HepG2 (cell line): ENCODE measurements around the gene MSL3B.

ENCODE experiments used
- ATAC-seq: fragments of 200-7000 bp; cut with Tn5 transposase; 3 replicates; pipeline ENCODE4 v1.9.1; 2020; ENCODE audit warnings: mild to moderate bottlenecking, moderate library complexity
- BruUV-seq: library from RNA; stranded (reverse); fragments of 400-500 nt; replicated peaks from 2 replicates; lab custom pipeline; 2021; lab: Mats Ljungman, UMichigan
- CTCF ChIA-PET: fragments of 300-600 bp; formaldehyde crosslinking; extraction: SDS; loops from one replicate; lab custom pipeline; 2021; ENCODE audit warnings: low total read pairs, inconsistent platforms, low intra/inter-chr PET ratio; lab: Yijun Ruan, JAX
- POLR2A ChIA-PET: fragments of 350-600 bp; sonication (Branson Sonifier 250); formaldehyde crosslinking; loops from one replicate; lab custom pipeline; 2020; ENCODE audit warnings: antibody characterized with exemption, inconsistent platforms; lab: Yijun Ruan, JAX
- DNase-seq: peaks from one replicate; pipeline ENCODE4 v3.0.0-alpha.2; 2015; ENCODE audit warnings: low spot score
- FAIRE-seq: peaks from 3 replicates; lab custom pipeline; 2011; peaks lifted over from hg19 to GRCh38; lab: Jason Lieb, UNC
- H2AFZ ChIP-seq: one replicate; pipeline ENCODE4 v1.6.1; 2011; ENCODE audit warnings: low read length, inconsistent platforms
- H3K27ac ChIP-seq: fragments of 300-600 bp; 3 replicates; pipeline ENCODE4 v1.8.0; 2011; ENCODE audit warnings: mixed run types, mild to moderate bottlenecking, mixed read lengths, low read length, inconsistent platforms; ENCODE audit not compliant: insufficient read depth; ENCODE audit errors: extremely low read length
- H3K27me3 ChIP-seq, 2 experiments: fragments of 200-600 bp in 1 of 2; 2 replicates in 1 of 2; 3 replicates in 1 of 2; pipeline versions ENCODE4 v1.6.0 to v1.8.0; 2011; ENCODE audit warnings: low read length in 2 of 2, mild to moderate bottlenecking in 2 of 2, moderate library complexity in 2 of 2, inconsistent platforms in 1 of 2; ENCODE audit not compliant: insufficient read depth in 2 of 2, control insufficient read depth in 1 of 2
- H3K36me3 ChIP-seq, 2 experiments: fragments of 200-600 bp in 1 of 2; replicated peaks in 1 of 2; 2 replicates in 1 of 2; 3 replicates in 1 of 2; pipeline versions ENCODE4 v1.5.1 to v1.8.0; 2011; ENCODE audit warnings: low read length in 2 of 2, inconsistent platforms in 1 of 2; ENCODE audit not compliant: insufficient read depth in 2 of 2, control insufficient read depth in 1 of 2
- H3K4me1 ChIP-seq: 2 replicates; pipeline ENCODE4 v1.5.1; 2012; ENCODE audit warnings: low read length, inconsistent platforms; ENCODE audit not compliant: insufficient read depth
- H3K4me2 ChIP-seq: 2 replicates; pipeline ENCODE4 v1.6.0; 2011; ENCODE audit warnings: low read depth, low read length, inconsistent platforms
- H3K4me3 ChIP-seq, 3 experiments: fragments of 200-600 bp in 1 of 3; sonication (generic), shearing (Covaris generic) in 1 of 3; replicated peaks in 1 of 3; 2 replicates each; pipeline ENCODE4 v1.5.1; 2011 to 2016; ENCODE audit warnings: low read length in 3 of 3, inconsistent platforms in 2 of 3, low read depth in 2 of 3, mild to moderate bottlenecking in 2 of 3, control low read depth in 1 of 3, mixed read lengths in 1 of 3; ENCODE audit not compliant: insufficient read depth in 1 of 3
- H3K79me2 ChIP-seq: one replicate; pipeline ENCODE4 v1.6.1; 2011; ENCODE audit warnings: low read length, inconsistent platforms; ENCODE audit not compliant: insufficient read depth
- H3K9ac ChIP-seq: 2 replicates; pipeline ENCODE4 v1.6.0; 2011; ENCODE audit warnings: mild to moderate bottlenecking, low read depth, low read length, inconsistent platforms; ENCODE audit not compliant: insufficient read depth
- H3K9me3 ChIP-seq: 2 replicates; pipeline ENCODE4 v1.5.1; 2012; ENCODE audit warnings: mild to moderate bottlenecking, low read length
- H4K20me1 ChIP-seq: 2 replicates; pipeline ENCODE4 v1.6.0; 2011; ENCODE audit warnings: inconsistent platforms, mild to moderate bottlenecking, low read length, moderate library complexity; ENCODE audit not compliant: insufficient read depth
- ASH2L ChIP-seq: fragments of 300-600, 200-600 bp; sonication (generic); IDR thresholded peaks from 2 replicates; pipeline ENCODE4 v1.7.0; 2017; ENCODE audit warnings: low read depth, mild to moderate bottlenecking, moderate library complexity, mixed read lengths, low read length; ENCODE audit not compliant: insufficient read length
- CEBPG ChIP-seq: IDR thresholded peaks from 2 replicates; pipeline ENCODE4 v1.6.1; 2016
- CHD2 ChIP-seq: IDR thresholded peaks from 2 replicates; pipeline ENCODE4 v1.6.1; 2011; ENCODE audit warnings: low read depth, low read length, improper control_type of control experiment
- FOSL2 ChIP-seq: sonication (generic); formaldehyde crosslinking; IDR thresholded peaks from 2 replicates; pipeline ENCODE4 v1.4.0; 2020; ENCODE audit warnings: missing genetic modification reagents
- HCFC1 ChIP-seq: fragments of 150-350 bp; IDR thresholded peaks from 2 replicates; pipeline ENCODE4 v1.6.1; 2014; ENCODE audit warnings: low read depth, low read length
- KLF15 ChIP-seq: sonication (generic); formaldehyde crosslinking; IDR thresholded peaks from 2 replicates; pipeline ENCODE4 v1.8.1; 2023; ENCODE audit warnings: borderline replicate concordance, mild to moderate bottlenecking, inconsistent platforms, missing genetic modification reagents, mixed read lengths
- KLF9 ChIP-seq: IDR thresholded peaks from 2 replicates; pipeline ENCODE4 v1.6.1; 2016; ENCODE audit warnings: low read depth
- NR0B2 ChIP-seq: sonication (generic); formaldehyde crosslinking; IDR thresholded peaks from 2 replicates; pipeline ENCODE4 v1.4.0; 2020; ENCODE audit warnings: mild to moderate bottlenecking, missing genetic modification reagents
- PITX1 ChIP-seq: sonication (generic); formaldehyde crosslinking; IDR thresholded peaks from 2 replicates; pipeline ENCODE4 v1.5.1; 2020; ENCODE audit warnings: mild to moderate bottlenecking, missing genetic modification reagents
- SP1 ChIP-seq, 2 experiments: fragments of 450-650 bp in 1 of 2; sonication (generic) in 1 of 2; formaldehyde crosslinking in 1 of 2; IDR thresholded peaks; 2 replicates each; pipeline versions ENCODE4 v1.4.0 to v1.6.1; 2016 to 2020; ENCODE audit warnings: missing genetic modification reagents in 1 of 2
- TFDP2 ChIP-seq: sonication (generic); formaldehyde crosslinking; IDR thresholded peaks from 2 replicates; pipeline ENCODE4 v1.4.0; 2020; ENCODE audit warnings: missing genetic modification reagents
- TRIM24 ChIP-seq: sonication (generic); formaldehyde crosslinking; IDR thresholded peaks from 2 replicates; pipeline ENCODE4 v1.8.0; 2022; ENCODE audit warnings: mild to moderate bottlenecking, missing genetic modification reagents
- ZBTB14 ChIP-seq: sonication (generic); formaldehyde crosslinking; IDR thresholded peaks from 2 replicates; pipeline ENCODE4 v1.4.0; 2020; ENCODE audit warnings: missing genetic modification reagents
- ZNF329 ChIP-seq: sonication (generic); formaldehyde crosslinking; IDR thresholded peaks from 2 replicates; pipeline ENCODE4 v1.9.0; 2021; ENCODE audit warnings: low read depth, mild to moderate bottlenecking, missing genetic modification reagents
- ZNF33B ChIP-seq: sonication (generic); formaldehyde crosslinking; IDR thresholded peaks from 2 replicates; pipeline ENCODE4 v1.5.1; 2020; ENCODE audit warnings: mild to moderate bottlenecking, missing genetic modification reagents
- ZNF431 ChIP-seq: sonication (generic); formaldehyde crosslinking; IDR thresholded peaks from 2 replicates; pipeline ENCODE4 v1.9.0; 2022; ENCODE audit warnings: missing genetic modification reagents, low read depth, mild to moderate bottlenecking, borderline replicate concordance
- ZNF614 ChIP-seq: IDR thresholded peaks from 2 replicates; pipeline ENCODE4 v1.6.1; 2018; ENCODE audit warnings: missing biosample characterization, missing genetic modification reagents, inconsistent platforms, borderline replicate concordance
- WGBS: methylation state at CpG from one replicate; pipeline ENCODE4 v1.1.6; 2017; ENCODE audit warnings: low lambda C conversion rate; 5-methylcytosine and 5-hydroxymethylcytosine counted together
- in situ Hi-C: cut with HindIII; loops from 2 replicates; pipeline ENCODE4 v1.10.0; 2017; ENCODE audit warnings: low pct_unique_long_range_greater_than_20kb; ENCODE audit not compliant: extremely low pct_ligation_motif_present
- intact Hi-C: fragments of 100-400 bp; cut with micrococcal nuclease; formaldehyde crosslinking; loops from one replicate; pipeline ENCODE4 v1.10.0; 2022; ENCODE audit not compliant: unreplicated experiment
- TF ChIP-seq, protein P1 (sequence below): sonication (generic); formaldehyde crosslinking; IDR thresholded peaks from 2 replicates; pipeline ENCODE4 v1.4.0; 2020; ENCODE audit warnings: mild to moderate bottlenecking, low read depth, missing genetic modification reagents

MSL3B gene

GRCh38 chr2:233854241-233854981, 13.8 kb downstream of the MSL3B start, which contains the start of gene HJURP:
Gene HJURP (minus strand): TSS chr2:233854535. CDS start chr2:233854500, 35 bp downstream.
- Histone ChIP-seq H4K20me1 (peaks cover 6% of the 10 kb centered on the region; the same call in 1 of the 2 replicates), H3K36me3 (peaks cover 10 to 29% of the 10 kb centered on the region in 2 experiments; a peak in 4 of 5 replicates), H3K9ac (peak within 1 kb of the TSS; percentile 94), H3K27ac (peak within 1 kb of the TSS; percentile 83), H3K4me2 (peak within 1 kb of the TSS; percentile 92), H3K4me3 (peak within 1 kb of the TSS; percentile 95 to 100 (median 98)), H3K4me1 (peaks cover 48% of the 10 kb centered on the region), H3K79me2 (peaks cover 39% of the 10 kb centered on the region), H3K27me3 (peaks cover 2 to 3% of the 10 kb centered on the region in 2 experiments; a peak in 1 of 5 replicates), H2AFZ (peak within 1 kb of the TSS; percentile 73), H3K9me3 (no peaks in the 10 kb centered on the region)
- in situ Hi-C loops (no loop called here), intact Hi-C loops (no loop called here)
- ChIA-PET POLR2A (no interaction called here), CTCF (no interaction called here)
- DNase-seq (peak; percentile 97), ATAC-seq (peak; percentile 97), FAIRE-seq (peak; percentile 83)
- WGBS = 1% methylated on average over 60 of the region's 60 CpGs
- BruUV-seq = no TSS peak
- TF ChIP-seq NR0B2 (no peak; the same call in none of the 2 replicates), PITX1 (CRISPR knock-in tag) (peak; percentile 68; the same call in 1 of the 2 replicates), KLF9 (CRISPR knock-in tag) (no peak), ASH2L (peak; percentile 70), TRIM24 (CRISPR knock-in tag) (no peak), ZNF431 (no peak; the same call in 1 of the 2 replicates), ZNF614 (peak; percentile 64; the same call in 1 of the 2 replicates), FOSL2 (peak; percentile 79), TFDP2 (CRISPR knock-in tag) (peak; percentile 99), KLF15 (peak; percentile 81; the same call in 1 of the 2 replicates), ZNF33B (peak; percentile 87; the same call in 1 of the 2 replicates), SP1 (IDR thresholded peaks at IDR 0.05) (no peak), SP1 (CRISPR knock-in tag; IDR thresholded peaks at IDR 0.05) (peak; percentile 92), CHD2 (peak; percentile 38; the same call in 1 of the 2 replicates), ZBTB14 (CRISPR knock-in tag) (peak; percentile 23; the same call in 1 of the 2 replicates), ZNF329 (CRISPR knock-in tag) (no peak), CEBPG (CRISPR knock-in tag) (no peak), HCFC1 (no peak)
- TF ChIP-seq, protein P1, sequence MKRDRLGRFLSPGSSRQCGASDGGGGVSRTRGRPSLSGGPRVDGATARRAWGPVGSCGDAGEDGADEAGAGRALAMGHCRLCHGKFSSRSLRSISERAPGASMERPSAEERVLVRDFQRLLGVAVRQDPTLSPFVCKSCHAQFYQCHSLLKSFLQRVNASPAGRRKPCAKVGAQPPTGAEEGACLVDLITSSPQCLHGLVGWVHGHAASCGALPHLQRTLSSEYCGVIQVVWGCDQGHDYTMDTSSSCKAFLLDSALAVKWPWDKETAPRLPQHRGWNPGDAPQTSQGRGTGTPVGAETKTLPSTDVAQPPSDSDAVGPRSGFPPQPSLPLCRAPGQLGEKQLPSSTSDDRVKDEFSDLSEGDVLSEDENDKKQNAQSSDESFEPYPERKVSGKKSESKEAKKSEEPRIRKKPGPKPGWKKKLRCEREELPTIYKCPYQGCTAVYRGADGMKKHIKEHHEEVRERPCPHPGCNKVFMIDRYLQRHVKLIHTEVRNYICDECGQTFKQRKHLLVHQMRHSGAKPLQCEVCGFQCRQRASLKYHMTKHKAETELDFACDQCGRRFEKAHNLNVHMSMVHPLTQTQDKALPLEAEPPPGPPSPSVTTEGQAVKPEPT (CRISPR knock-in tag) = peak; percentile 69; the same call in 1 of the 2 replicates
